ENCODE results near the gene TMEM184B.
"Not testable (repeated sequence)": the region's sequence is repeated elsewhere in the genome, so short reads cannot be mapped to it uniquely, and the experiment has no call there.

TMEM184B gene

GRCh38 chr22:38186429-38186828 lies 86.4 kb downstream of the TMEM184B start:
- TF ChIP-seq CTCF (IDR thresholded peaks at IDR 0.05; ENCODE audit: borderline replicate concordance, insufficient read depth, low read depth, low read length): no peak
- no peak overlapping the region for H3K4me3 ChIP-seq (ENCODE audit: low read depth, low read length)

- no peak for TF ChIP-seq CTCF (IDR thresholded peaks at IDR 0.05; ENCODE audit: borderline replicate concordance, insufficient read depth, low read depth, low read length)
- no peak overlapping the region for H3K4me3 ChIP-seq (ENCODE audit: low read depth, low read length)
Measured at GRCh38 chr22:38184788-38185187, 88.0 kb downstream of the TMEM184B start.

GRCh38 chr22:38181453-38182200 lies 91.2 kb downstream of the TMEM184B start, which contains the start of gene PLA2G6:
PLA2G6 (minus strand) TSS chr22:38181830; CDS start chr22:38169426, 12,404 bp downstream.
- H3K4me3 ChIP-seq (ENCODE audit: low read depth, low read length): peak within 1 kb of the TSS; percentile 78
- TF ChIP-seq CTCF (IDR thresholded peaks at IDR 0.05; ENCODE audit: borderline replicate concordance, insufficient read depth, low read depth, low read length): no peak

GRCh38 chr22:38180841-38181452 lies 91.9 kb downstream of the TMEM184B start:
- TF ChIP-seq CTCF (IDR thresholded peaks at IDR 0.05; ENCODE audit: borderline replicate concordance, insufficient read depth, low read depth, low read length): no peak
- H3K4me3 ChIP-seq (ENCODE audit: low read depth, low read length): peak overlapping the region; percentile 78

GRCh38 chr22:38178605-38178937 lies 94.2 kb downstream of the TMEM184B start:
- not testable (repeated sequence) for H3K4me3 ChIP-seq (ENCODE audit: low read depth, low read length)

- H3K4me3 ChIP-seq (ENCODE audit: low read depth, low read length): no peak overlapping the region
Measured at GRCh38 chr22:38177926-38178604, 94.7 kb downstream of the TMEM184B start.

GRCh38 chr22:38177571-38177925 lies 95.3 kb downstream of the TMEM184B start:
- H3K4me3 ChIP-seq (ENCODE audit: low read depth, low read length): not testable (repeated sequence)

More at GRCh38 chr22:38177926-38178604, 94.7 kb downstream of the TMEM184B start:
- no peak for TF ChIP-seq CTCF (IDR thresholded peaks at IDR 0.05; ENCODE audit: borderline replicate concordance, insufficient read depth, low read depth, low read length)

- no peak for TF ChIP-seq CTCF (IDR thresholded peaks at IDR 0.05; ENCODE audit: borderline replicate concordance, insufficient read depth, low read depth, low read length)
- H3K4me3 ChIP-seq (ENCODE audit: low read depth, low read length): no peak overlapping the region
Measured at GRCh38 chr22:38177044-38177443, 95.8 kb downstream of the TMEM184B start.
